ENCODE data around the gene SDR42E2.

SDR42E2 gene

GRCh38 chr16:22188595-22189442 lies 26.5 kb downstream of the SDR42E2 start:
- TF ChIP-seq SIN3A (IDR thresholded peaks at IDR 0.05; ENCODE audit: borderline replicate concordance, insufficient read depth, low read length) (no peak), REST (IDR thresholded peaks at IDR 0.05; ENCODE audit: insufficient read depth in 1 of 2, low read depth in 2 of 2, low read length in 2 of 2) (no peak), FOXP2 (optimal IDR thresholded peaks at IDR 0.05; ENCODE audit: borderline replicate concordance, extremely low read depth, extremely low read length, insufficient read depth) (no peak), POLR2AphosphoS5 (IDR thresholded peaks at IDR 0.05; ENCODE audit: low read depth, low read length) (no peak), TAF1 (IDR thresholded peaks at IDR 0.05; ENCODE audit: borderline replicate concordance, insufficient read depth, low read length) (no peak)

- TF ChIP-seq REST (IDR thresholded peaks at IDR 0.05; ENCODE audit: insufficient read depth in 1 of 2, low read depth in 2 of 2, low read length in 2 of 2) (no peak), FOXP2 (optimal IDR thresholded peaks at IDR 0.05; ENCODE audit: borderline replicate concordance, extremely low read depth, extremely low read length, insufficient read depth) (no peak), SIN3A (IDR thresholded peaks at IDR 0.05; ENCODE audit: borderline replicate concordance, insufficient read depth, low read length) (no peak), POLR2AphosphoS5 (IDR thresholded peaks at IDR 0.05; ENCODE audit: low read depth, low read length) (no peak)
Measured at GRCh38 chr16:22189473-22190080, 27.3 kb downstream of the SDR42E2 start.

GRCh38 chr16:22190081-22190775 lies 27.9 kb downstream of the SDR42E2 start:
- TF ChIP-seq REST (IDR thresholded peaks at IDR 0.05; ENCODE audit: insufficient read depth in 1 of 2, low read depth in 2 of 2, low read length in 2 of 2): no peak
- TF ChIP-seq TAF1 (IDR thresholded peaks at IDR 0.05; ENCODE audit: borderline replicate concordance, insufficient read depth, low read length): no peak
- TF ChIP-seq SIN3A (IDR thresholded peaks at IDR 0.05; ENCODE audit: borderline replicate concordance, insufficient read depth, low read length): 0 out of 2 replicates have a peak, but pooled peaks have one; percentile 36
- TF ChIP-seq FOXP2 (optimal IDR thresholded peaks at IDR 0.05; ENCODE audit: borderline replicate concordance, extremely low read depth, extremely low read length, insufficient read depth): peak; percentile 24
- TF ChIP-seq POLR2AphosphoS5 (IDR thresholded peaks at IDR 0.05; ENCODE audit: low read depth, low read length): no peak

GRCh38 chr16:22190776-22191531 lies 28.6 kb downstream of the SDR42E2 start:
- peak; percentile 1 for TF ChIP-seq FOXP2 (optimal IDR thresholded peaks at IDR 0.05; ENCODE audit: borderline replicate concordance, extremely low read depth, extremely low read length, insufficient read depth)
- TF ChIP-seq SIN3A (IDR thresholded peaks at IDR 0.05; ENCODE audit: borderline replicate concordance, insufficient read depth, low read length): no peak

All from PFSK-1 (cell line).